Mesenchymal stem cell (in vitro differentiated cells and primary cell): Measurements from ENCODE around the gene ALDH1L2.

Experiments
- DNase-seq: peaks from one replicate; pipeline ENCODE4 v3.0.0-alpha.2; 2013
- H2AFZ ChIP-seq: one replicate; pipeline ENCODE4 v1.6.1; 2013; ENCODE audit warnings: low read depth, mild to moderate bottlenecking, control low read depth, inconsistent platforms, low read length, moderate library complexity
- H2AK5ac ChIP-seq: 2 replicates; pipeline ENCODE4 v1.6.1; 2013; ENCODE audit warnings: low read length, moderate library complexity, mild to moderate bottlenecking, inconsistent platforms; ENCODE audit not compliant: severe bottlenecking
- H2BK120ac ChIP-seq: one replicate; pipeline ENCODE4 v1.6.1; 2013; ENCODE audit warnings: low read depth, mild to moderate bottlenecking, inconsistent platforms, low read length, moderate library complexity
- H2BK12ac ChIP-seq, 2 experiments: one replicate each; pipeline ENCODE4 v1.6.1; 2013; ENCODE audit warnings: inconsistent platforms in 2 of 2, low read length in 2 of 2, mild to moderate bottlenecking in 2 of 2, moderate library complexity in 2 of 2, control low read depth in 1 of 2
- H2BK15ac ChIP-seq: one replicate; pipeline ENCODE4 v1.6.1; 2013; ENCODE audit warnings: mild to moderate bottlenecking, low read depth, inconsistent platforms; ENCODE audit not compliant: poor library complexity, severe bottlenecking
- H2BK5ac ChIP-seq: 2 replicates; pipeline ENCODE4 v1.6.1; 2013; ENCODE audit warnings: low read depth, mild to moderate bottlenecking, low read length, control low read depth, inconsistent platforms; ENCODE audit not compliant: poor library complexity, severe bottlenecking
- H3K14ac ChIP-seq, 2 experiments: one replicate each; pipeline ENCODE4 v1.6.1; 2013; ENCODE audit warnings: inconsistent platforms in 2 of 2, low read length in 2 of 2, control low read depth in 1 of 2, mild to moderate bottlenecking in 1 of 2, moderate library complexity in 1 of 2
- H3K18ac ChIP-seq, 2 experiments: one replicate each; pipeline ENCODE4 v1.6.1; 2013; ENCODE audit warnings: inconsistent platforms in 2 of 2, low read length in 2 of 2, control low read depth in 1 of 2, low read depth in 1 of 2, mild to moderate bottlenecking in 1 of 2
- H3K23ac ChIP-seq, 2 experiments: one replicate each; pipeline ENCODE4 v1.6.1; 2013; ENCODE audit warnings: inconsistent platforms in 2 of 2, low read length in 2 of 2, mild to moderate bottlenecking in 2 of 2, moderate library complexity in 2 of 2, control low read depth in 1 of 2
- H3K27ac ChIP-seq: 2 replicates; pipeline ENCODE4 v1.5.1; 2013; ENCODE audit warnings: mild to moderate bottlenecking, moderate library complexity, low read length, control low read depth, inconsistent platforms; ENCODE audit not compliant: poor library complexity, severe bottlenecking
- H3K27me3 ChIP-seq, 2 experiments: 2 replicates each; pipeline versions ENCODE4 v1.6.1 to v1.7.0; 2013; ENCODE audit warnings: low read length in 2 of 2, mild to moderate bottlenecking in 2 of 2, moderate library complexity in 2 of 2, control low read depth in 1 of 2, inconsistent platforms in 1 of 2; ENCODE audit not compliant: control insufficient read depth in 1 of 2, insufficient read depth in 1 of 2
- H3K36me3 ChIP-seq, 2 experiments: 2 replicates each; pipeline versions ENCODE4 v1.6.1 to v1.7.0; 2013; ENCODE audit warnings: low read length in 2 of 2, control low read depth in 1 of 2, inconsistent platforms in 1 of 2, low read depth in 1 of 2, mild to moderate bottlenecking in 1 of 2; ENCODE audit not compliant: insufficient read depth in 2 of 2, control insufficient read depth in 1 of 2
- H3K4ac ChIP-seq, 2 experiments: one replicate each; pipeline ENCODE4 v1.6.1; 2013; ENCODE audit warnings: inconsistent platforms in 2 of 2, low read length in 2 of 2, mild to moderate bottlenecking in 2 of 2, moderate library complexity in 2 of 2, control low read depth in 1 of 2, low read depth in 1 of 2
- H3K4me1 ChIP-seq: 2 replicates; pipeline ENCODE4 v1.6.1; 2013; ENCODE audit warnings: low read depth, low read length, control low read depth; ENCODE audit not compliant: control insufficient read depth, insufficient read depth
- H3K4me2 ChIP-seq: 2 replicates; pipeline ENCODE4 v1.6.1; 2013; ENCODE audit warnings: low read length, mild to moderate bottlenecking, inconsistent platforms; ENCODE audit not compliant: poor library complexity, severe bottlenecking
- H3K4me3 ChIP-seq, 2 experiments: 2 replicates each; pipeline versions ENCODE4 v1.5.1 to v1.7.0; 2013; ENCODE audit warnings: low read length in 2 of 2, mild to moderate bottlenecking in 2 of 2, control low read depth in 1 of 2, low read depth in 1 of 2; ENCODE audit not compliant: insufficient read depth in 1 of 2
- H3K79me1 ChIP-seq: replicated peaks from 2 replicates; pipeline ENCODE4 v1.6.1; 2013; ENCODE audit warnings: mild to moderate bottlenecking, control low read depth, low read length, inconsistent platforms; ENCODE audit not compliant: poor library complexity, severe bottlenecking
- H3K9ac ChIP-seq: 2 replicates; pipeline ENCODE4 v1.7.0; 2013; ENCODE audit warnings: mild to moderate bottlenecking, low read length, moderate library complexity
- H3K9me3 ChIP-seq: 2 replicates; pipeline ENCODE4 v1.7.0; 2013; ENCODE audit warnings: mild to moderate bottlenecking, low read length; ENCODE audit not compliant: control insufficient read depth
- H4K8ac ChIP-seq: one replicate; pipeline ENCODE4 v1.6.1; 2013; ENCODE audit warnings: inconsistent platforms, mild to moderate bottlenecking, low read length, moderate library complexity
- H4K91ac ChIP-seq: one replicate; pipeline ENCODE4 v1.6.1; 2013; ENCODE audit warnings: mild to moderate bottlenecking, low read length, inconsistent platforms
- WGBS: methylation state at CpG from one replicate; pipeline ENCODE4 v1.1.7; 2013; ENCODE audit warnings: mixed read lengths; 5-methylcytosine and 5-hydroxymethylcytosine counted together

ALDH1L2 gene

DNA sequence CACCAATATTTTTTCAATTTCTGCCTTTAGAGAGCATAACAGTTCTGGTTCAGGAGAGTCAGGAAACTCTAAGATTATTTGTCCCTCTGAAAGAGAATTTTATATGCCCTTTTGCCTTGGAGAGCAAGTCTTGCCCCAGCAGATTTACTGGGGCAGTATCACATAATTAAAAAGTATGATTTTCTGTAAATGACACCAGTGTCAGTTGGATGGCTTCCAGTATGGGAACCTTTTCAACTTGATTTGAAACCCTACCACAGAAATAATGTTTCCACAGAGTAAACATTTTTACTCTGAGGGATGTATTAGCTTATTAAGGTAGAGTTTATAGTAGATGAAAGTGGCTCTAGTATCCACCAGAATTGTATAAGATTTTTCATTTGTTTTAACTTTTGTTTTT is 82.8 kb downstream of the ALDH1L2 start:
- Histone ChIP-seq H2BK120ac (no peak overlapping the region), H3K79me1 (peaks cover 18% of the 10 kb centered on the region), H3K9ac (no peak overlapping the region), H4K91ac (no peak overlapping the region), H3K9me3 (no peaks in the 10 kb centered on the region), H4K8ac (no peak overlapping the region), H2AK5ac (no peak overlapping the region), H2BK12ac (no peak overlapping the region), H3K4me3 (no peak overlapping the region), H2BK15ac (no peak overlapping the region), H3K23ac (no peak overlapping the region), H3K27ac (no peak overlapping the region), H3K14ac (no peak overlapping the region), H3K4me1 (peaks cover 8% of the 10 kb centered on the region), H3K4ac (no peak overlapping the region), H3K27me3 (no peaks in the 10 kb centered on the region), H3K36me3 (peaks cover 16 to 91% of the 10 kb centered on the region in 2 experiments), H2AFZ (no peak overlapping the region), H3K4me2 (no peak overlapping the region), H2BK5ac (no peak overlapping the region), H3K18ac (no peak overlapping the region)
- DNase-seq: no peak

DNA sequence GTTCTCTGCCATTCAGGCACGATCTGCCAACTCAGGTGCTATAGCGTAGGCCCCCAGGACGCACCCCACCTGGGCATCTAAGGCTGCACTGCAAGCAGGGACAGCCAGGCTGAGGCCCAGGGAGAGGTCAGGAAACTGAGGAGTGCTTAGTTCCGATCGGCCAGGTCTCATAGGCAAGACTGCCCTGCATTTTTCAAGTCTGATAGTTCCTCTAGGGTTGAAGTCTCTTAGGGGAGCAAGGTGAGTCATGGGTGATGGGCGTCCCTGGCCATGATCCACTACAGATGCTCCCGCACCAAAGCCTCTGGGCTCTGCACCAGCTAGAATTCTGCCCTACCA is 84.9 kb downstream of the ALDH1L2 start:
- Histone ChIP-seq H2BK15ac (no peak overlapping the region), H3K9me3 (no peaks in the 10 kb centered on the region), H4K8ac (no peak overlapping the region), H3K4me3 (no peak overlapping the region), H3K4me2 (no peak overlapping the region), H2BK120ac (no peak overlapping the region), H3K79me1 (peaks cover 16% of the 10 kb centered on the region), H2BK5ac (no peak overlapping the region), H3K18ac (no peak overlapping the region), H3K4ac (no peak overlapping the region), H3K14ac (no peak overlapping the region), H2BK12ac (no peak overlapping the region), H4K91ac (no peak overlapping the region), H3K27ac (no peak overlapping the region), H3K27me3 (no peaks in the 10 kb centered on the region), H3K23ac (no peak overlapping the region), H2AFZ (no peak overlapping the region), H2AK5ac (no peak overlapping the region), H3K4me1 (peaks cover 8% of the 10 kb centered on the region), H3K36me3 (peaks cover 16 to 91% of the 10 kb centered on the region in 2 experiments), H3K9ac (no peak overlapping the region)
- 79% methylated on average over 7 of the region's 7 CpGs for WGBS
- no peak for DNase-seq

DNA sequence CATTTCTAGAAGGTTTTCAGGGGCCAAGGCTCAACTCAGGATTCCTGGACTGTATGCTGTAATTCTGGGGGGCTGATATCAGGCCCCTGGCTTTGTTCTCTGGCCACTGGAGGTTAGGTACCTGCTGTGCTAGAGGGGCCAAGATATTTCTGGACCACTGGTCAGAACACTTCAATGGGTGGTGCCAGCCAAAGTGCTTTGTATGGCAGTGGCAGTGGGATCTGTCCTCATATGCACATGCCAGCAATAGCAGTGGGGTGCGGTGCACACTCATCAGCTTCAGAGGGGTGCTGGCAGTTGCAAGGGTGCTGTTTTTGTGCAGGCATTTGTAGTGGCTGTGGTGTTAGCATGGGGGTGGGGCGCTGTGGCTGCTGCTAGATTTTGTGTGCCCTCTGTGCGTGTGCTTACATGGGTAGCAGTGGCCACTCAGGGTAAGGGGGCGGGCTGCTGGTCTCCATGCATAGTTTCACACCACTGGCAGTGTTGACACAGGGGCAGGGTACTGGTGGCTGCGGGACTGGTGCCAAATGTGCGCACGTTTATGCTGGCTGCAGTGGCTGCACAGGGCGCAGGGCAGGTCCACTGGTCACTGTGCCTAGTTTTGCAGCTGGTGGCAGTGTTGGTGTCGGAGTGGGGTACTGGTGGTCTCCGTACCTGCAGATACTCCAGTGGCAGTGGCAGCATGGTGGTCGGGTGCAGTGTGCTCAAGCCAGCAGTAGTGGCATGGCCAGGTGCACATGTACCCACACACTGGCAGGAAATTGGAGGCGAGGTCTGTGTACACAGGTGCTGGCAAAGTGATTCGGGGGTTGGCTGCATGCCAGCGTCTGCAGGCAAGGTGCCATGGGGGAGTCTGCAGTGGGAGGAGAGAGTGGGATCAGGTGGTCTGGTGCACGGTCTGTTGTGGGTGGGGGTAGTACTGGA is 85.6 kb downstream of the ALDH1L2 start:
- H3K23ac ChIP-seq: no peak overlapping the region
- no peak overlapping the region for H2AK5ac ChIP-seq
- no peak overlapping the region for H3K27ac ChIP-seq
- no peak overlapping the region for H3K4me2 ChIP-seq
- 99% methylated on average over 15 of the region's 15 CpGs for WGBS
- H3K14ac ChIP-seq: no peak overlapping the region
- H3K27me3 ChIP-seq: no peaks in the 10 kb centered on the region
- peaks cover 19 to 95% of the 10 kb centered on the region in 2 experiments for H3K36me3 ChIP-seq
- H2BK15ac ChIP-seq: no peak overlapping the region
- H3K18ac ChIP-seq: no peak overlapping the region
- peaks cover 8% of the 10 kb centered on the region for H3K4me1 ChIP-seq
- H2AFZ ChIP-seq: no peak overlapping the region
- DNase-seq: no peak
- H3K79me1 ChIP-seq: peaks cover 16% of the 10 kb centered on the region
- no peak overlapping the region for H2BK12ac ChIP-seq
- H2BK120ac ChIP-seq: no peak overlapping the region
- H4K8ac ChIP-seq: no peak overlapping the region
- peak overlapping the region in 1 of 2 experiments; percentile 21 for H3K4ac ChIP-seq
- peak overlapping the region in 1 of 2 experiments; percentile 20 for H3K4me3 ChIP-seq
- no peaks in the 10 kb centered on the region for H3K9me3 ChIP-seq
- no peak overlapping the region for H4K91ac ChIP-seq
- H2BK5ac ChIP-seq: no peak overlapping the region
- H3K9ac ChIP-seq: no peak overlapping the region

DNA sequence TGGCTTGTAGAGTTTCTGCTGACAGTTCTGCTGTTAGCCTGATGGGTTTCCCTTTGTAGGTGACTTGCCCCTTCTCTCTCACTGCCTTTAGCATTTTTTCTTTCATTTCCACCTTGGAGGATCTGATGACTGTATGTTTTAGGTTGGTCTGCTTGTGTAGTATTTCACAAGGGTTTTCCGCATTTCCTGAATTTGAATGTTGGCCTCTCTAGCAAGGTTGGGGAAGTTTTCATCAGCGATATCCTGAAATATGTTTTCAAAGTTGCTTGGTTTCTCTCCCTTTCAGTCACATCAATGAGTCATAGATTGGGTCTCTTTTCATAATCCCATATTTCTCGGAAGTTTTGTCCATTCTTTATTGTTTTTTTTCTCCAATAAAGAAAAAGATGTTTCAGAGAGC is 86.7 kb downstream of the ALDH1L2 start:
- H2BK15ac ChIP-seq: no peak overlapping the region
- H3K4me3 ChIP-seq: no peak overlapping the region
- H2BK5ac ChIP-seq: no peak overlapping the region
- WGBS: 96% methylated on average over 2 of the region's 3 CpGs
- H3K4me2 ChIP-seq: no peak overlapping the region
- H2AFZ ChIP-seq: no peak overlapping the region
- no peak overlapping the region for H3K9ac ChIP-seq
- H3K18ac ChIP-seq: no peak overlapping the region
- H3K36me3 ChIP-seq: peaks cover 25 to 95% of the 10 kb centered on the region in 2 experiments
- H3K27me3 ChIP-seq: no peaks in the 10 kb centered on the region
- no peak overlapping the region for H2AK5ac ChIP-seq
- no peak for DNase-seq
- H3K14ac ChIP-seq: no peak overlapping the region
- H3K9me3 ChIP-seq: no peaks in the 10 kb centered on the region
- no peak overlapping the region for H3K27ac ChIP-seq
- no peak overlapping the region for H4K91ac ChIP-seq
- no peak overlapping the region for H2BK12ac ChIP-seq
- H3K4me1 ChIP-seq: peaks cover 8% of the 10 kb centered on the region
- H3K4ac ChIP-seq: no peak overlapping the region
- no peak overlapping the region for H2BK120ac ChIP-seq
- peaks cover 22% of the 10 kb centered on the region for H3K79me1 ChIP-seq
- H3K23ac ChIP-seq: no peak overlapping the region
- H4K8ac ChIP-seq: no peak overlapping the region
